ENCODE results near the gene PAM. TPM values are rescaled to one million over a fixed set of nuclear protein-coding genes. Genes with fewer than 3 reads are reported as not detected.

The PAM gene
- total RNA-seq, 1 donor from 2014 or later, result 135 TPM

GRCh38 chr5:102801371-102801770, 46.3 kb downstream of the PAM start:
- no peak overlapping the region for H3K4me3 Mint-ChIP-seq
- peaks cover 28% of the 10 kb centered on the region for H3K4me1 Mint-ChIP-seq (ENCODE audit: unreplicated experiment)
- H3K27me3 Mint-ChIP-seq, result no peaks in the 10 kb centered on the region
- no peaks in the 10 kb centered on the region for H3K36me3 Mint-ChIP-seq
- DNase-seq (ENCODE audit: extremely low spot score, unreplicated experiment), result no peak
- TF ChIP-seq CTCF (conservative IDR thresholded peaks at IDR 0.05), result no peak
- peaks cover 3% of the 10 kb centered on the region for H3K9me3 Mint-ChIP-seq
- no peak overlapping the region for H3K27ac Mint-ChIP-seq

- TF ChIP-seq CTCF (conservative IDR thresholded peaks at IDR 0.05), result no peak
- Mint-ChIP-seq H3K4me3 (no peak overlapping the region), H3K27me3 (no peaks in the 10 kb centered on the region), H3K27ac (no peak overlapping the region), H3K4me1 (ENCODE audit: unreplicated experiment) (peaks cover 33% of the 10 kb centered on the region), H3K9me3 (peaks cover 3% of the 10 kb centered on the region), H3K36me3 (no peaks in the 10 kb centered on the region)
- DNase-seq (ENCODE audit: extremely low spot score, unreplicated experiment), result no peak
Measured at GRCh38 chr5:102802708-102803458, 47.8 kb downstream of the PAM start.

GRCh38 chr5:102807878-102808502, 52.9 kb downstream of the PAM start:
- TF ChIP-seq CTCF (conservative IDR thresholded peaks at IDR 0.05), result no peak
- no peaks in the 10 kb centered on the region for H3K27me3 Mint-ChIP-seq
- H3K4me1 Mint-ChIP-seq (ENCODE audit: unreplicated experiment), result peaks cover 18% of the 10 kb centered on the region
- no peak overlapping the region for H3K27ac Mint-ChIP-seq
- no peak for DNase-seq (ENCODE audit: extremely low spot score, unreplicated experiment)
- H3K36me3 Mint-ChIP-seq, result no peaks in the 10 kb centered on the region
- no peak overlapping the region for H3K4me3 Mint-ChIP-seq
- no peaks in the 10 kb centered on the region for H3K9me3 Mint-ChIP-seq

GRCh38 chr5:102809033-102809432, 53.9 kb downstream of the PAM start:
- H3K4me1 Mint-ChIP-seq (ENCODE audit: unreplicated experiment), result peaks cover 14% of the 10 kb centered on the region
- H3K27ac Mint-ChIP-seq, result no peak overlapping the region

GRCh38 chr5:102811972-102812371, 56.9 kb downstream of the PAM start:
- H3K4me1 Mint-ChIP-seq (ENCODE audit: unreplicated experiment), result peaks cover 27% of the 10 kb centered on the region
- H3K36me3 Mint-ChIP-seq, result no peaks in the 10 kb centered on the region
- no peak for TF ChIP-seq CTCF (conservative IDR thresholded peaks at IDR 0.05)
- no peak overlapping the region for H3K4me3 Mint-ChIP-seq
- no peaks in the 10 kb centered on the region for H3K27me3 Mint-ChIP-seq
- no peak overlapping the region for H3K27ac Mint-ChIP-seq
- DNase-seq (ENCODE audit: extremely low spot score, unreplicated experiment), result no peak
- H3K9me3 Mint-ChIP-seq, result no peaks in the 10 kb centered on the region

More at GRCh38 chr5:102809033-102809432, 53.9 kb downstream of the PAM start:
- DNase-seq (ENCODE audit: extremely low spot score, unreplicated experiment), result no peak
- no peak for TF ChIP-seq CTCF (conservative IDR thresholded peaks at IDR 0.05)
- Mint-ChIP-seq H3K9me3 (no peaks in the 10 kb centered on the region), H3K27me3 (no peaks in the 10 kb centered on the region), H3K4me3 (no peak overlapping the region), H3K36me3 (no peaks in the 10 kb centered on the region)
